IMR-90 (cell line): ENCODE results near the gene PSMD11. TPM values are rescaled to one million over a fixed set of nuclear protein-coding genes. Genes with fewer than 3 reads are reported as not detected.

Source experiments
- ATAC-seq: fragments of 200-7000 bp; cut with Tn5 transposase; 2 replicates; pipeline ENCODE4 v1.9.1; 2020; ENCODE audit warnings: low read depth, mild to moderate bottlenecking, moderate library complexity
- BruUV-seq: library from RNA; stranded (reverse); fragments of 400-500 nt; replicated peaks from 2 replicates; lab custom pipeline; 2021; lab: Mats Ljungman, UMichigan
- CTCF ChIA-PET: fragments of 300-600 bp; formaldehyde crosslinking; extraction: SDS; loops from one replicate; lab custom pipeline; 2021; ENCODE audit warnings: antibody characterized with exemption; lab: Yijun Ruan, JAX
- POLR2A ChIA-PET: fragments of 300-600 bp; sonication (Branson Sonifier 250); formaldehyde crosslinking; loops from one replicate; lab custom pipeline; 2022; ENCODE audit warnings: antibody characterized with exemption; ENCODE audit not compliant: unreplicated experiment; lab: Charles Lee
- DNase-seq: peaks from one replicate; pipeline ENCODE4 v3.0.0; 2013
- H2AFZ ChIP-seq: replicated peaks from 2 replicates; pipeline ENCODE3; 2013; ENCODE audit warnings: low read length, mild to moderate bottlenecking; ENCODE audit not compliant: poor library complexity
- H2AK5ac ChIP-seq: 2 replicates; pipeline ENCODE4 v1.6.1; 2013; ENCODE audit warnings: low read depth, low read length, inconsistent platforms
- H2AK9ac ChIP-seq: replicated peaks from 2 replicates; pipeline ENCODE3; 2013; ENCODE audit warnings: mild to moderate bottlenecking, low read depth, low read length, moderate library complexity; ENCODE audit not compliant: poor library complexity
- H2BK120ac ChIP-seq: 2 replicates; pipeline ENCODE4 v1.6.1; 2013; ENCODE audit warnings: low read depth, low read length, inconsistent platforms
- H2BK15ac ChIP-seq: 3 replicates; pipeline ENCODE4 v1.6.1; 2013; ENCODE audit warnings: low read depth, low read length, inconsistent platforms
- H2BK20ac ChIP-seq: 2 replicates; pipeline ENCODE4 v1.6.1; 2013; ENCODE audit warnings: low read depth, mild to moderate bottlenecking, inconsistent platforms, low read length, moderate library complexity
- H2BK5ac ChIP-seq: 2 replicates; pipeline ENCODE4 v1.6.1; 2013; ENCODE audit warnings: mild to moderate bottlenecking, low read depth, low read length, inconsistent platforms; ENCODE audit not compliant: poor library complexity, severe bottlenecking
- H3K14ac ChIP-seq: replicated peaks from 2 replicates; pipeline ENCODE4 v1.6.1; 2013; ENCODE audit warnings: low read depth, low read length, inconsistent platforms
- H3K18ac ChIP-seq: 2 replicates; pipeline ENCODE4 v1.6.1; 2013; ENCODE audit warnings: low read depth, low read length, control low read depth
- H3K23ac ChIP-seq: 2 replicates; pipeline ENCODE4 v1.6.1; 2013; ENCODE audit warnings: low read depth, low read length, inconsistent platforms
- H3K27ac ChIP-seq: 2 replicates; pipeline ENCODE4 v1.5.1; 2013; ENCODE audit warnings: mild to moderate bottlenecking, control low read depth, low read length; ENCODE audit not compliant: insufficient read depth
- H3K27me3 ChIP-seq: 2 replicates; pipeline ENCODE4 v1.6.1; 2013; ENCODE audit warnings: low read length; ENCODE audit not compliant: control insufficient read depth, insufficient read depth
- H3K36me3 ChIP-seq: 2 replicates; pipeline ENCODE4 v1.6.1; 2013; ENCODE audit warnings: low read length, mixed read lengths; ENCODE audit not compliant: control insufficient read depth, insufficient read depth
- H3K4ac ChIP-seq: 2 replicates; pipeline ENCODE4 v1.6.1; 2013; ENCODE audit warnings: low read depth, low read length, inconsistent platforms
- H3K4me1 ChIP-seq: 2 replicates; pipeline ENCODE4 v1.6.1; 2013; ENCODE audit warnings: low read length, mixed read lengths; ENCODE audit not compliant: control insufficient read depth, insufficient read depth
- H3K4me2 ChIP-seq: 2 replicates; pipeline ENCODE4 v1.6.1; 2013; ENCODE audit warnings: low read depth, mild to moderate bottlenecking, control low read depth, low read length, moderate library complexity
- H3K4me3 ChIP-seq: 2 replicates; pipeline ENCODE4 v1.5.1; 2013; ENCODE audit warnings: low read depth, mild to moderate bottlenecking, control low read depth, low read length, moderate library complexity; ENCODE audit not compliant: insufficient read depth
- H3K56ac ChIP-seq: 2 replicates; pipeline ENCODE4 v1.6.1; 2013; ENCODE audit warnings: low read length, inconsistent platforms; ENCODE audit not compliant: insufficient read depth; ENCODE audit errors: extremely low read depth
- H3K79me1 ChIP-seq, 2 experiments: 2 replicates each; pipeline ENCODE4 v1.6.1; 2013; ENCODE audit warnings: low read length in 2 of 2, inconsistent platforms in 1 of 2, low read depth in 1 of 2
- H3K9ac ChIP-seq: 2 replicates; pipeline ENCODE4 v1.6.1; 2013; ENCODE audit warnings: low read depth, low read length, control low read depth
- H3K9me1 ChIP-seq: 2 replicates; pipeline ENCODE4 v1.6.1; 2013; ENCODE audit warnings: low read length, inconsistent platforms; ENCODE audit not compliant: insufficient read depth
- H3K9me3 ChIP-seq: 2 replicates; pipeline ENCODE4 v1.6.1; 2013; ENCODE audit warnings: low read length; ENCODE audit not compliant: control insufficient read depth, insufficient read depth
- H4K20me1 ChIP-seq: 2 replicates; pipeline ENCODE4 v1.6.1; 2013; ENCODE audit warnings: low read length, inconsistent platforms; ENCODE audit not compliant: insufficient read depth
- H4K5ac ChIP-seq: 2 replicates; pipeline ENCODE4 v1.6.1; 2013; ENCODE audit warnings: mild to moderate bottlenecking, low read depth, low read length, control low read depth
- H4K8ac ChIP-seq, 2 experiments: 2 replicates each; pipeline ENCODE4 v1.6.1; 2013; ENCODE audit warnings: low read depth in 2 of 2, low read length in 2 of 2, control low read depth in 1 of 2, inconsistent platforms in 1 of 2
- H4K91ac ChIP-seq: 2 replicates; pipeline ENCODE4 v1.6.1; 2013; ENCODE audit warnings: low read depth, low read length, inconsistent platforms; ENCODE audit not compliant: insufficient read depth
- CTCF ChIP-seq: conservative IDR thresholded peaks from 2 replicates; pipeline ENCODE4 v1.5.1; 2012; ENCODE audit warnings: mild to moderate bottlenecking, low read depth, low read length, improper control_type of control experiment
- FOS ChIP-seq: fragments of 150-350 bp; IDR thresholded peaks from 2 replicates; pipeline ENCODE4 v1.6.1; 2016; ENCODE audit warnings: low read depth, low read length
- NFE2L2 ChIP-seq: fragments of 150-350 bp; IDR thresholded peaks from 2 replicates; pipeline ENCODE4 v1.6.1; 2016; ENCODE audit warnings: low read depth, mild to moderate bottlenecking, low read length
- WGBS, 2 experiments: methylation state at CpG; one replicate each; pipeline versions ENCODE4 v1.1.5 to v1.1.7; 2013; ENCODE audit warnings: missing lambda C conversion rate in 2 of 2; ENCODE audit not compliant: insufficient read length in 1 of 2; ENCODE audit errors: extremely low coverage in 2 of 2; 5-methylcytosine and 5-hydroxymethylcytosine counted together
- dilution Hi-C: fragments of 300-500 bp; cut with HindIII; formaldehyde crosslinking; loops from one replicate; pipeline ENCODE4 v1.14.3; 2018; ENCODE audit warnings: low sequenced_read_pairs; ENCODE audit not compliant: unreplicated experiment
- in situ Hi-C: fragments of 300-500 bp; cut with MboI; formaldehyde crosslinking; loops from 3 replicates; pipeline ENCODE4 v1.14.3; 2019; ENCODE audit warnings: low sequenced_read_pairs, inconsistent platforms, mixed read lengths
- intact Hi-C: fragments of 100-400 bp; cut with micrococcal nuclease; formaldehyde crosslinking; loops from 2 replicates; pipeline ENCODE4 v1.10.0; 2022
- polyA plus RNA-seq, 3 experiments: library from polyadenylated mRNA; depleted of rRNA; stranded (reverse); fragments of >200 nt; gene quantifications; 2 replicates each; pipeline ENCODE4 v1.2.3, GENCODE V29; 2012; ENCODE audit warnings: low replicate concordance in 1 of 3
- total RNA-seq: library from RNA; depleted of rRNA; stranded (reverse); fragments of >200 nt; gene quantifications from 2 replicates; pipeline ENCODE4 v1.2.3, GENCODE V29; 2012
- TF ChIP-seq, protein P1 (sequence below): fragments of 150-350 bp; IDR thresholded peaks from 2 replicates; pipeline ENCODE4 v1.6.1; 2016; ENCODE audit warnings: low read depth, mild to moderate bottlenecking, low read length, moderate library complexity, borderline replicate concordance
- TF ChIP-seq, protein P2 (sequence below): fragments of 150-350 bp; IDR thresholded peaks from 2 replicates; pipeline ENCODE4 v1.6.1; 2017; ENCODE audit warnings: mild to moderate bottlenecking, antibody characterized with exemption, low read length, low read depth

The PSMD11 gene
- total and polyA plus RNA-seq, 2 of the 4 experiments (the other 2 are of a cell fraction) = 64.7 to 85.9 TPM

GRCh38 chr17:32519228-32520103 is 75.2 kb downstream of the PSMD11 start (continued):
- TF ChIP-seq, protein P1, sequence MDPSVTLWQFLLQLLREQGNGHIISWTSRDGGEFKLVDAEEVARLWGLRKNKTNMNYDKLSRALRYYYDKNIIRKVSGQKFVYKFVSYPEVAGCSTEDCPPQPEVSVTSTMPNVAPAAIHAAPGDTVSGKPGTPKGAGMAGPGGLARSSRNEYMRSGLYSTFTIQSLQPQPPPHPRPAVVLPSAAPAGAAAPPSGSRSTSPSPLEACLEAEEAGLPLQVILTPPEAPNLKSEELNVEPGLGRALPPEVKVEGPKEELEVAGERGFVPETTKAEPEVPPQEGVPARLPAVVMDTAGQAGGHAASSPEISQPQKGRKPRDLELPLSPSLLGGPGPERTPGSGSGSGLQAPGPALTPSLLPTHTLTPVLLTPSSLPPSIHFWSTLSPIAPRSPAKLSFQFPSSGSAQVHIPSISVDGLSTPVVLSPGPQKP = no peak

GRCh38 chr17:32520104-32520701 is 75.9 kb downstream of the PSMD11 start:
- peak overlapping the region; percentile 56 for H2AFZ ChIP-seq
- ChIA-PET POLR2A (interaction anchor here (0.6 kb wide), 1 partner anchor 11 kb away, joined by 3 read pairs; no protein-coding TSS in a partner anchor), CTCF (interaction anchor here (0.6 kb wide), 1 partner anchor 72 kb away, joined by 4 read pairs; no protein-coding TSS in a partner anchor)
- 0 out of 2 replicates have a peak, but pooled peaks cover 2% of the 10 kb centered on the region for H3K9me1 ChIP-seq
- no peak overlapping the region for H4K91ac ChIP-seq
- H3K9me3 ChIP-seq = no peaks in the 10 kb centered on the region
- in situ Hi-C loops = no loop called here
- H2AK9ac ChIP-seq = no peak overlapping the region
- no peak overlapping the region for H3K14ac ChIP-seq
- no peak overlapping the region for H3K56ac ChIP-seq
- peak; percentile 35 for ATAC-seq
- TF ChIP-seq, protein P2, sequence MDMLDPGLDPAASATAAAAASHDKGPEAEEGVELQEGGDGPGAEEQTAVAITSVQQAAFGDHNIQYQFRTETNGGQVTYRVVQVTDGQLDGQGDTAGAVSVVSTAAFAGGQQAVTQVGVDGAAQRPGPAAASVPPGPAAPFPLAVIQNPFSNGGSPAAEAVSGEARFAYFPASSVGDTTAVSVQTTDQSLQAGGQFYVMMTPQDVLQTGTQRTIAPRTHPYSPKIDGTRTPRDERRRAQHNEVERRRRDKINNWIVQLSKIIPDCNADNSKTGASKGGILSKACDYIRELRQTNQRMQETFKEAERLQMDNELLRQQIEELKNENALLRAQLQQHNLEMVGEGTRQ = no peak
- no peak for TF ChIP-seq FOS
- no peak for TF ChIP-seq CTCF
- TF ChIP-seq NFE2L2 = no peak
- H3K36me3 ChIP-seq = no peaks in the 10 kb centered on the region
- dilution Hi-C loops = no loop called here
- WGBS, 2 experiments = 8% methylated on average over 4 of the region's 17 CpGs; no CpG with 5 or more reads in 1 of the 2 experiments
- no peak overlapping the region for H3K18ac ChIP-seq
- DNase-seq = no peak
- H4K20me1 ChIP-seq = no peaks in the 10 kb centered on the region
- H3K4me1 ChIP-seq = no peaks in the 10 kb centered on the region; the same call in 1 of the 2 replicates
- no peak overlapping the region for H2BK120ac ChIP-seq
- no peak overlapping the region for H2BK15ac ChIP-seq
- peak overlapping the region; percentile 28 for H3K4me2 ChIP-seq
- H2BK5ac ChIP-seq = no peak overlapping the region
- H3K9ac ChIP-seq = no peak overlapping the region
- peaks cover 19% of the 10 kb centered on the region for H3K27me3 ChIP-seq
- no peak overlapping the region for H3K4me3 ChIP-seq
- no peak overlapping the region for H3K23ac ChIP-seq
- no peak overlapping the region for H3K27ac ChIP-seq
- H2BK20ac ChIP-seq = no peak overlapping the region
- H4K5ac ChIP-seq = no peak overlapping the region
- no peak overlapping the region for H3K4ac ChIP-seq
- H3K79me1 ChIP-seq = no peaks in the 10 kb centered on the region
- no peak overlapping the region for H4K8ac ChIP-seq
- intact Hi-C loops = no loop called here
- BruUV-seq = no TSS peak
- no peak overlapping the region for H2AK5ac ChIP-seq
